GM18868 (cell line): ENCODE data around the gene ADAMTS17.

ENCODE experiments used
- ATAC-seq: cut with Tn5 transposase; IDR thresholded peaks from one replicate; pipeline ENCODE4 v1.9.1; 2021; ENCODE audit warnings: mild to moderate bottlenecking, moderate library complexity; ENCODE audit not compliant: unreplicated experiment

Gene ADAMTS17

GRCh38 chr15:100141311-100142001, 200.3 kb downstream of the ADAMTS17 start:
- ATAC-seq = no peak

- no peak for ATAC-seq
Measured at GRCh38 chr15:100140527-100141308, 201.1 kb downstream of the ADAMTS17 start.

- no peak for ATAC-seq
Measured at GRCh38 chr15:100134586-100134985, 207.2 kb downstream of the ADAMTS17 start.

- no peak for ATAC-seq
Measured at GRCh38 chr15:100134089-100134583, 207.6 kb downstream of the ADAMTS17 start.

GRCh38 chr15:100133001-100133400, 208.8 kb downstream of the ADAMTS17 start:
- ATAC-seq = no peak

- ATAC-seq = no peak
Measured at GRCh38 chr15:100132309-100132708, 209.5 kb downstream of the ADAMTS17 start.

GRCh38 chr15:100131321-100132224, 210.2 kb downstream of the ADAMTS17 start:
- ATAC-seq = no peak

GRCh38 chr15:100129677-100130076, 212.1 kb downstream of the ADAMTS17 start:
- no peak for ATAC-seq

- ATAC-seq = no peak
Measured at GRCh38 chr15:100125401-100126191, 216.2 kb downstream of the ADAMTS17 start.

GRCh38 chr15:100124936-100125335, 216.8 kb downstream of the ADAMTS17 start:
- no peak for ATAC-seq

- ATAC-seq = no peak
Measured at GRCh38 chr15:100124361-100124760, 217.4 kb downstream of the ADAMTS17 start.

GRCh38 chr15:100123611-100124010, 218.2 kb downstream of the ADAMTS17 start:
- no peak for ATAC-seq

GRCh38 chr15:100121285-100121684, 220.5 kb downstream of the ADAMTS17 start:
- ATAC-seq = no peak

- no peak for ATAC-seq
Measured at GRCh38 chr15:100120111-100120510, 221.7 kb downstream of the ADAMTS17 start.

GRCh38 chr15:100118546-100118945, 223.2 kb downstream of the ADAMTS17 start:
- no peak for ATAC-seq

- no peak for ATAC-seq
Measured at GRCh38 chr15:100116416-100117190, 225.2 kb downstream of the ADAMTS17 start.

- no peak for ATAC-seq
Measured at GRCh38 chr15:100115711-100116090, 226.1 kb downstream of the ADAMTS17 start.

GRCh38 chr15:100115066-100115710, 226.6 kb downstream of the ADAMTS17 start:
- ATAC-seq = no peak

- no peak for ATAC-seq
Measured at GRCh38 chr15:100114571-100114970, 227.2 kb downstream of the ADAMTS17 start.
